ENCODE data around the gene MOB3B. TPM values are rescaled to one million over a fixed set of nuclear protein-coding genes. Genes with fewer than 3 reads are reported as not detected.
"Not testable (repeated sequence)": the region's sequence is repeated elsewhere in the genome, so short reads cannot be mapped to it uniquely, and the experiment has no call there.

MOB3B gene
- total RNA-seq, 1 donor from 2014 or later, result 21.8 TPM

GRCh38 chr9:27468000-27468399 lies 61.6 kb downstream of the MOB3B start:
- Mint-ChIP-seq H3K4me1 (peaks cover 54% of the 10 kb centered on the region), H3K27me3 (ENCODE audit: low read depth) (no peaks in the 10 kb centered on the region), H3K27ac (ENCODE audit: unreplicated experiment) (no peak overlapping the region), H3K36me3 (ENCODE audit: low read depth) (peaks cover 10% of the 10 kb centered on the region), H3K9me3 (no peaks in the 10 kb centered on the region), H3K4me3 (no peak overlapping the region)
- no peak for DNase-seq (ENCODE audit: low read depth, low spot score)
- no peak for TF ChIP-seq CTCF (conservative IDR thresholded peaks at IDR 0.05)

- TF ChIP-seq CTCF (conservative IDR thresholded peaks at IDR 0.05), result no peak
- Mint-ChIP-seq H3K9me3 (no peaks in the 10 kb centered on the region), H3K36me3 (ENCODE audit: low read depth) (peaks cover 10% of the 10 kb centered on the region), H3K27me3 (ENCODE audit: low read depth) (no peaks in the 10 kb centered on the region), H3K27ac (ENCODE audit: unreplicated experiment) (no peak overlapping the region), H3K4me3 (no peak overlapping the region), H3K4me1 (peaks cover 48% of the 10 kb centered on the region)
- DNase-seq (ENCODE audit: low read depth, low spot score), result no peak
These were observed 62.1 kb downstream of the MOB3B start for GRCh38 chr9:27467486-27467885.

DNA sequence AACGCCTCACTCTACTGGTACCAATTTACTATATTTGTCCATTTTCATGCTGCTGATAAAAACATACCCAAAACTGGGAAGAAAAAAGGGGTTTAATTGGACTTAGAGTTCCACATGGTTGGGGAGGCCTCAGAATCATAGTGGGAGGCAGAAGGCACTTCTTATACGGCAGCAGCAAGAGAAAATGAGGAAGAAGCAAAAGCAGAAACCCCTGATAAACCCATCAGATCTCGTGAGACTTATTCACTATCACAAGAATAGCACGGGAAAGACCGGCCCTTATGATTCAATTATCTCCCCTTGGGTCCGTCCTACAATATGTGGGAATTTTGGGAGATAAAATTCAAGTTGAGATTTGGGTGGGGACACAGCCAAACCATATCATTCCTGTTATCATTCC lies 63.1 kb downstream of the MOB3B start:
- not testable (repeated sequence) for H3K9me3 Mint-ChIP-seq; H3K36me3 Mint-ChIP-seq (ENCODE audit: low read depth); H3K27me3 Mint-ChIP-seq (ENCODE audit: low read depth); H3K4me3 Mint-ChIP-seq; DNase-seq (ENCODE audit: low read depth, low spot score); H3K27ac Mint-ChIP-seq (ENCODE audit: unreplicated experiment)
- H3K4me1 Mint-ChIP-seq, result peaks cover 39% of the 10 kb centered on the region

DNA sequence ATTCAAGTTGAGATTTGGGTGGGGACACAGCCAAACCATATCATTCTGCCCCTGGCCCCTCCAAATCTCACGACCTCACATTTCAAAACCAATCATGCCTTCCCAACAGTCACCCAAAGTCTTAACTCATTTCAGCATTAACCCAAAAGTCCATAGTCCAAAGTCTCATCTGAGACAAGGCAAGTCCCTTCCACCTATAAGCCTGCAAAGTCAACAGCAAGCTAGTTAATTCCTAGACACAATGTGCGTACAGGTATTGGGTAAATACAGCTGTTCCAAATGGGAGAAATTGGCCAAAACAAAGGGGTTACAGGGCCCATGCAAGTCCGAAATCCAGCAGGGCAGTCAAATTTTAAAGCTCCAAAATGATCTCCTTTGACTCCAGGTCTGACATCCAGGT lies 64.7 kb downstream of the MOB3B start:
- peaks cover 23% of the 10 kb centered on the region for H3K4me1 Mint-ChIP-seq
- not testable (repeated sequence) for H3K36me3 Mint-ChIP-seq (ENCODE audit: low read depth); H3K4me3 Mint-ChIP-seq; H3K27me3 Mint-ChIP-seq (ENCODE audit: low read depth); H3K27ac Mint-ChIP-seq (ENCODE audit: unreplicated experiment); DNase-seq (ENCODE audit: low read depth, low spot score); H3K9me3 Mint-ChIP-seq

DNA sequence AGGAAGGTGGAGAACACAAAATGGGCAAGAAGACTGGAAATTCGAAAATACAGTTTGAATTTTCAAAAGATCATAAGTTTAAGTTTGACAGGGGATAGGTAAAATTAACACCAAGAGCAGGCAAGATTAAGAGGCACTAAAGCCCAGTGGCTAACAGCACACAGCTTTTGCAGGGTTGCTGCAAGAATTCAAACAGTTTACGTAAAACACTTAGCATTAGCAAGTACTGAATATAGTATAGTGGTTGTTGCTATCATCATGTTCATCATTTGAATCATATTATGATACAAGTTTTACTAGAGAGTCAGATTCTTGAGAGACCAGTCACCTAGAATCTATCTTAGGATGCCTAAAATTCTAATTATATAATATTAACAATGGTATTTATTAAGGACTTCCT lies 66.8 kb downstream of the MOB3B start:
- peaks cover 6% of the 10 kb centered on the region for H3K36me3 Mint-ChIP-seq (ENCODE audit: low read depth)
- H3K27me3 Mint-ChIP-seq (ENCODE audit: low read depth), result no peaks in the 10 kb centered on the region
- no peak for TF ChIP-seq CTCF (conservative IDR thresholded peaks at IDR 0.05)
- no peak overlapping the region for H3K4me3 Mint-ChIP-seq
- H3K27ac Mint-ChIP-seq (ENCODE audit: unreplicated experiment), result no peak overlapping the region
- no peak for DNase-seq (ENCODE audit: low read depth, low spot score)
- peaks cover 10% of the 10 kb centered on the region for H3K4me1 Mint-ChIP-seq
- H3K9me3 Mint-ChIP-seq, result no peaks in the 10 kb centered on the region

DNA sequence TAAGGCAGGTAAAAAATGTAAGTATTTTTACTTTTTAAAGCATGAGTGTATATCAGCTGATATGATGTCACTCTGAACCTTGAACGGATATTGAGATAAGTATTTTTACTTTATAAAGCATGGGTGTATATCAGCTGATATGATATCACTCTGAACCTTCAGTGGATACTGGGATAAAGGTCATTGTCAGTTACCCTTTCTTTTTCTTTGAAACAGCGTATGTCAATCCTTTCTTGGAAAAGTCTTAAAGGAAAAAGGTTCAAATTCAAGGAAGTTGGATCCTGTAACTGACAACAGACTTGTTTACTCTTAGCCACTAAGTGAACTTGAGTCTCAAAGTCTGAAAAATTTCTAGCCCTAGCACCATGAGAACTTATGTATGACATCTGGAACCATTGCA lies 67.2 kb downstream of the MOB3B start:
- H3K4me1 Mint-ChIP-seq, result peaks cover 6% of the 10 kb centered on the region
- H3K27ac Mint-ChIP-seq (ENCODE audit: unreplicated experiment), result no peak overlapping the region
- no peak for TF ChIP-seq CTCF (conservative IDR thresholded peaks at IDR 0.05)
- no peak overlapping the region for H3K4me3 Mint-ChIP-seq
- H3K27me3 Mint-ChIP-seq (ENCODE audit: low read depth), result no peaks in the 10 kb centered on the region
- DNase-seq (ENCODE audit: low read depth, low spot score), result no peak
- H3K9me3 Mint-ChIP-seq, result no peaks in the 10 kb centered on the region
- peaks cover 6% of the 10 kb centered on the region for H3K36me3 Mint-ChIP-seq (ENCODE audit: low read depth)
